GM21619 (cell line): ENCODE measurements around the gene FREM3.
"Not testable (repeated sequence)": the region's sequence is repeated elsewhere in the genome, so short reads cannot be mapped to it uniquely, and the experiment has no call there.

Source experiments
- ATAC-seq: cut with Tn5 transposase; IDR thresholded peaks from one replicate; pipeline ENCODE4 v1.9.1; 2021; ENCODE audit not compliant: unreplicated experiment

The FREM3 gene

GRCh38 chr4:143586080-143586479 lies 114.4 kb downstream of the FREM3 start:
- ATAC-seq, result no peak

DNA sequence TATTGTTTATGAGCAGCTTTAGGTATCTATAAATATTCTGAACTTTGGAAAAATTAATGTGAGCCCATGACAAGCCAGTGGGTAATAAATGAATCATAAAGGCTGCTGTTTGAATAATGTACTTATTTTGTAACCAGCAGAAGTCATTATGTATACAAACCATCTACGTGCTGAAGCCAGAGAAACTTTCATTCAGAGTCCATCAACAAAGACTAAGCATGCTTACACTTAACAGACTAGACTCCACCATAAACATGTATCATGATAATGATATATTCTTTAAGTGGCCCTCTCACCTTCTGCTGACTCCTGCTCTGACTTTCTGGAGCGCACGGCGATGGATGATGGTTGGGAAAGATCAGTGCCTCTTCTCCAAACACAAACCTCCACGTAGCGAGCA lies 114.9 kb downstream of the FREM3 start:
- ATAC-seq, result no peak

GRCh38 chr4:143581331-143581946 lies 119.0 kb downstream of the FREM3 start:
- no peak for ATAC-seq

DNA sequence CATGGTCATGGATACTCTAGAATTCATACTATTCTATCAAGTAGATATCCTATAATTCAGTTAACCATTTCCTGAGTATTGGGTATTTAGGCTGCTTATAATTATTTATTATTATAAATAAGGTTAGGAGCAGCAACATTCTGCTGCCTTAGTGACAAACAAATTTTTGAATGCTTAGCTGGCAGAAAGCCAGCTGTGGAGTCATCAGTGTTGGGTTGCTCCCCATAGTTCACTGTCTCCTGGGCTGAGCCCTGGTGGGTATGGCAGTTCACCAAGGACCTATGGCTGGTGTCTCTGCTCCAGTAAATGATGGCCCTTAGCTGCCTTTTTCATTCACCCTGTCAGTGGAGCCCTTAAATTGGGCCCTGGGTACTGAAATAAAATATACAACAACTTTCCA lies 125.1 kb downstream of the FREM3 start:
- ATAC-seq, result no peak

- no peak for ATAC-seq
Measured at GRCh38 chr4:143564472-143564871, 136.0 kb downstream of the FREM3 start.

GRCh38 chr4:143559757-143560147 lies 140.7 kb downstream of the FREM3 start:
- ATAC-seq, result no peak

- ATAC-seq, result peak; percentile 87
Measured at GRCh38 chr4:143558823-143559756, 141.4 kb downstream of the FREM3 start.

DNA sequence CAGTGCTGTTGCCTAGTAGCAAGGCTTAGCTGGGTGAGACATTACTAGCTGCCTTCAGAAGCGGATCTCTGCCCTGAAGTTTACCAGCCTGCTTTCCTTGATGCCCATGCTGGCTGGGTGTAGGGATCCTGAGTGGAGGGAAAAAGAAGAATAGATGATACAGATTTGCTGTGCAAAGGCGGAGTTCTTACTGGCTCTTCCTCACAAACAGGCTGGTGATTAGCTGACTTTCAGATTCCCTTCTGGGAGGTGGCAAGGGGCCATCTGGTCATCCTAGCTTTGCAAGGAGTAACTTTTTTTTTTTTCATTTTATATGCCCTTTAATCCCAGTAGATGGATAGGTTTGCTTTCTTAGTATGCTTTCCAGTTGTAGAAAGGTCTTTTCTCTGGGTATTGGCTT lies 142.2 kb downstream of the FREM3 start:
- ATAC-seq, result no peak

- ATAC-seq, result no peak
Measured at GRCh38 chr4:143555676-143556075, 144.8 kb downstream of the FREM3 start.

- ATAC-seq, result peak; percentile 60
Measured at GRCh38 chr4:143554728-143555597, 145.5 kb downstream of the FREM3 start.

GRCh38 chr4:143549928-143550327 lies 150.5 kb downstream of the FREM3 start:
- no peak for ATAC-seq

DNA sequence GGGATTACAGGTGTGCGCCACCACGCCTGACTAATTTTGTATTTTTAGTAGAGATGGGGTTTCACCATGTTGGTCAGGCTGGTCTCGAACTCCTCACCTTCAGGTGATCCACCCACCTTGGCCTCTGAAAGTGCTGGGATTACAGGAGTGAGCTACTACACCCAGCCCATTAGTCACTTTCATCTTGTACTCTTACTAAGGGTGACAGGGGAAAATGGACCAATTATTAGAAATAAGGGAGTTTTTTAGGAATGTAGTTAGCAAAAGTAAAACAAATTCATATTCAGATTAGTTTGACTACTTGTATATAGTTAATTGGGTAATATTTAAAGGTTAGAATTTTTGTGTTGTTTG lies 160.8 kb downstream of the FREM3 start:
- no peak for ATAC-seq

- no peak for ATAC-seq
Measured at GRCh38 chr4:143538979-143539669, 161.4 kb downstream of the FREM3 start.

GRCh38 chr4:143531788-143532491 lies 168.5 kb downstream of the FREM3 start:
- ATAC-seq, result no peak

DNA sequence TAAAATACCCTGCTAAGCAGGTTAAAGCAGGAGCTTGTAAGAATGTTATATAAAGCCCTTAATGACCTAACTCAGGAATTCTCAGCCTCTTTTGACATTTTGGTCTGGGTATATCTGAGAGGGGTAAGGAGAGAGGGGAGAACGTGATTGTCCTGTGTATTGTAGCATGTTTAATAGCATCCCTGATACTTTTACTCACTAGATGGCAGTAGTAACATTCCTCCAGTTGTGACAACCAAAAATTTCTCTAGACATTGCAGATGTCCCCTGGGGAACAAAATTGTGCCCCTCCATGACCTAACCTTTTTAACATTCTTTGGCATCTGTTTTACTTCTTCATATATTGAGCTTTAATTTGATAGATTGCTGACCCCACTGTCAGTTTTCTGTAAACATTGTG lies 169.1 kb downstream of the FREM3 start:
- ATAC-seq, result peak; percentile 62

DNA sequence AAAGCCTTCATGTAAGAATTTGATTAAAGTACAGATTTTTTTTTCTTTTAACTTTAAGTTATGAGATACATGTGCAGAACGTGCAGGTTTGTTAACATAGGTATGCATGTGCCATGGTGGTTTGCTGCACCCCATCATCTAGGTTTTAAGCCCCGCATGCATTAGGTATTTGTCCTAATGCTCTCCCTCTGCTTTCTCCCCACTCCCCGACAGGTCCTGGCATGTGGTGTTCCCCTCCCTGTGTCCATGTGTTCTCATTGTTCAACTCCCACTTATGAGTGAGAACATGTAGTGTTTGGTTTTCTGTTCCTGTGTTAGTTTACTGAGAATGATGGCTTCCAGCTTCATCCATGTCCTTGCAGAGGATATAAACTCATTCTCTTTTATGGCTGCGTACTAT lies 172.4 kb downstream of the FREM3 start:
- ATAC-seq, result not testable (repeated sequence)
